Fibroblast of skin of right biceps (primary cell): ENCODE measurements around the gene STIM1.
"Not testable (repeated sequence)": the region's sequence is repeated elsewhere in the genome, so short reads cannot be mapped to it uniquely, and the experiment has no call there.

Experiments
- DNase-seq: peaks from one replicate; pipeline ENCODE4 v3.0.0-alpha.2; 2013

STIM1 gene

GRCh38 chr11:3989921-3990290, 134.4 kb downstream of the STIM1 start:
- DNase-seq, result no peak

GRCh38 chr11:3990406-3990805, 134.9 kb downstream of the STIM1 start:
- DNase-seq, result no peak

DNA sequence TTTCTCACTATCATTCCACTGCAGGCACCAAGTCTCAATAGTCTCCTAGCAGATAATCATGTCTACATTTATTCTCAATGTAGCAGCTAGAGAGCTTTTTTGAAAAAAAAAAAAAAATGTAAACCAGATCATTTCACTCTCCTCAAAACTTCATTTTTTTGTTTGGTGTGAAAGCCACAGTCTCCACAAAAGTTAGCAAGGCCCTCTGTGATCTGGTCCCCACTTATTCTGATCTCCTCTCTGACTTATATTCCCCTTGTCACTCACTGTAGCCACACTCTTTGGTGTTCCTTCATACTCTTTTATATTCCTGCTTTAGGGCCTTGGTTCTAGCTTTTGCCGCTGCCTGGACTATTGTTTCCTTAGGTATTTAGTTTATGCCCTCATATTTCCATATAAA, 137.5 kb downstream of the STIM1 start:
- no peak for DNase-seq

- peak; percentile 7 for DNase-seq
Observed at GRCh38 chr11:3994030-3994640, 138.7 kb downstream of the STIM1 start.

DNA sequence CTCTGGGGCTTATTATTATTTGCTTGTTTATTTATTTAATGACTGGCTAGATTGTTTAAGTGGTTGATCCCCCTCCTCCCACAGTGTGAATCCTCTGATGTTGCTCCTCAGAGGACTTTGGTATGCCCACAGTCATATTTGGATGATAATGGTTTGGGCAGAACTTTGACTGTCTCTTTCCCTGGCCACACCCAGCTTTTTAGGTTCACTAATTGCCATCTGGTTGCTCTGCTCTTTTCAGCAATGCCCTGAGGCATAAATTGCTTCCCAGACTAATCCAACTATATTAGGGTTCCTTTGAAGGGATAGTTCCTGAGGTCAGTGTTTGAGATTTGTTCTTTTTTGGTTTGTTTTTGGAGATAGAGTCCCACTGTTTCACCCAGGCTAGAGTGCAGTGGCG, 139.8 kb downstream of the STIM1 start:
- no peak for DNase-seq

DNA sequence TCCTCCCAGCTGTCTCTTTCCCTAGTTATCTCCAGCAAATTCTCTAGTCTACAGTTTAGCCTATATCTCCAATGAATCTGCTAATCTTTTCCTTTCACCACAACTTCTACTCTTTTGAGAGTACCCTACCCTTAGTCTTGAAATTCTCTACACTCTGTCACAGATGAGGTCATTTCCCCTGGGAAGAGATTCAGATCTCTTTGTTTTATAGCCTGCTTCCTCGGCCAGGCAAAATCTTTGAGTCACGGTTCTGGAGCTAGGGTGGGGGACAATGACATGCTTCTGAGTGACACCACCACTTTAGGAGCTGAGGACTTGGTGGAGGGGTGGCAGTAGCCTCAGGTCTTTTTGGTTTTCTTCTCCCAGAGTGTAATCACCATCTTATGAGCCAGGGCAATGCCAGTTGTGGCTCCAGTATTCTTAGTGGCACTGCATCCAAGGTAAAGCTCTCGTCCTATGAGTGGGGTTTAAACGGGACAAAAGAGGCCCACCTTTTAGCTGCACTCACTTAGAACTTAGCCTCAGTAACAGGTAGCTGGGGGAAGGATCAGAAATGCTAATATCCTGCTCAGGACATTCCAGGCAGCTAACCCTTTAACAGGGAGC, 140.6 kb downstream of the STIM1 start:
- DNase-seq, result peak; percentile 71

- DNase-seq, result no peak
Observed at GRCh38 chr11:3996651-3997050, 141.2 kb downstream of the STIM1 start.

DNA sequence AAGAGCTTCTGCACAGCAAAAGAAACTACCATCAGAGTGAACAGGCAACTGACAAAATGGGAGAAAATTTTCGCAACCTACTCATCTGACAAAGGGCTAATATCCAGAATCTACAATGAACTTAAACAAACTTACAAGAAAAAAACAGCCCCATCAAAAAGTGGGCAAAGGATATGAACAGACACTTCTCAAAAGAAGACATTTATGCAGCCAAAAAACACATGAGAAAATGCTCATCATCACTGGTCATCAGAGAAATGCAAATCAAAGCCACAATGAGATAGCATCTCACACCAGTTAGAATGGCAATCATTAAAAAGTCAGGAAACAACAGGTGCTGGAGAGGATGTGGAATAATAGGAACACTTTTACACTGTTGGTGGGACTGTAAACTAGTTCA, 149.3 kb downstream of the STIM1 start:
- DNase-seq, result not testable (repeated sequence)

GRCh38 chr11:4006946-4007680, 151.6 kb downstream of the STIM1 start:
- DNase-seq, result no peak

- DNase-seq, result no peak
Observed at GRCh38 chr11:4008116-4008515, 152.7 kb downstream of the STIM1 start.

- DNase-seq, result not testable (repeated sequence)
Observed at GRCh38 chr11:4016602-4017001, 161.1 kb downstream of the STIM1 start.

GRCh38 chr11:4017129-4017528, 161.7 kb downstream of the STIM1 start:
- DNase-seq, result no peak

- no peak for DNase-seq
Observed at GRCh38 chr11:4018641-4019040, 163.2 kb downstream of the STIM1 start.

- peak; percentile 43 for DNase-seq
Observed at GRCh38 chr11:4019891-4020290, 164.4 kb downstream of the STIM1 start.

DNA sequence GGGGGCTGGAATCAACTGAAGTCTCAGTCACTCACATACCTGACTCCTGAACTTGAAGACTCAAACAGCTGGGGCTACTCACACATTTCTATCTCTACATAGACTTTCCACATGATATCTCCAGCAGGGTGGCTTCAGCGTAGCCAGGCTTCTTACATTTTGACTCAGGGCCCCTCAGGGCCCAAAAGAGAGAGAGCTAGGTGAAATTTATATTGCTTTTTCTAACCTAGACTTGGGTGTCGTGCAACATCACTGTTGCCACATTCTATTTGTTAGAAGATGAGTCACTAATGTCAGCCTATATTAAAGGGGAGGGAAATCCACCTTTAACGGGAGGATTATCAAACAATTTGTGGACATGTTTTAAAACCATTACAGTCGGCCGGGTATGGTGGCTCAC, 167.2 kb downstream of the STIM1 start:
- no peak for DNase-seq

GRCh38 chr11:4025248-4025966, 169.9 kb downstream of the STIM1 start:
- peak; percentile 51 for DNase-seq

GRCh38 chr11:4025967-4026324, 170.5 kb downstream of the STIM1 start:
- DNase-seq, result peak; percentile 28

GRCh38 chr11:4026389-4026788, 170.9 kb downstream of the STIM1 start:
- no peak for DNase-seq

DNA sequence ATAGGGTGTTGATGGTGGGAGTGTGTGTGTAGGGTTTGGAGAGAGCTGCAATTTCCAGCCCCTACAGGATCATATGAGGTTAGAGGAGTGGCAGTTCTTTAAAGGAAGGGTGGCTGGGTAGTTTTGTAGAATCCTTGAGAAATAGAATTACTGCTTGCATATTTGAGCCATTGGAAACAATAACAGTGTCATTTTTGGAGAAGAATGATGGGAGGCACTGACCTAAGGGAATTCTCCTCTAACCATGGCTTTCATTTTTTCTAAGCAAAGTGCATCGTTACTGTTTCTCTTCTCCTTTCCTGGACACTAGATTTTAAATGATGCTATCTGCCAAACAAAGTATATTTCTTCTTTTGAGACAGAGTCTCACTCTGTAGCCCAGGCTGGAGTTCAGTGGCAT, 172.3 kb downstream of the STIM1 start:
- no peak for DNase-seq

DNA sequence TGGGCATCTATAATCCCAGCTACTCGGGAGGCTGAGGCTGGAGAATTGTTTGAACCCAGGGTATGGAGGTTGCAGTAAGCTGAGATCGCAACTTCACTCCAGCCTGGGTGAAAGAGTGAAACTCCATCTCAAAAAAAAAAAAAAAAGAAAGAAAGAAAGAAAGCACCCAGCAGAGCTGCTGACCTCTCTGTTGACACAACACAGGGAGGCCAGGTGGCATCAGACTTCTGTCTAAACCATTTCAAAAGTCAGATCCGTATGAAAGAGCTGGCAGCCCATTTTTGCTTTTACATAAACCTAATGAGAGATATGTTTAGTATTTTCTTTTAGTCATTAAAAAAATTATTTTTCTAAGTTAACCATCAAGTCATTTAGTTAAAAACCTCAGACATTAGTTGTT, 174.7 kb downstream of the STIM1 start:
- DNase-seq, result no peak

- DNase-seq, result no peak
Observed at GRCh38 chr11:4032097-4032496, 176.6 kb downstream of the STIM1 start.

- DNase-seq, result no peak
Observed at GRCh38 chr11:4035985-4036384, 180.5 kb downstream of the STIM1 start.

DNA sequence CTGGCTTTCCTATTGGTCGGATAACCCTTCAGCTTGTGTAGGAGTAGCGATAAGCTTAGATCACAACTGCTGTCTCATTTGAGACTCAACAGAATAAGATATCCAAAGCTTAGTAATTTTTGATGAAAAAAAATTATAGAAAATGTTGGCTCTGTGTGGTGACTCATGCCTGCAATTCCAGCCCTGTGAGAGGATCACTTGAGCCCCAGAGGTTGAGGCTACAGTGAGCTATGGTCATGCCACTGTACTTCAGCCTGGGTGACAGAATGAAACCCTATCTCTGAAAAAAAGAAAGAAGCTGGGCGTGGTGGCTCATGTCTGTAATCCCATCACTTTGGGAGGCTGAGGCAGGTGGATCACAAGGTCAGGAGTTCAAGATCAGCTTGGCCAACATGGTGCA, 183.5 kb downstream of the STIM1 start:
- DNase-seq, result no peak

- no peak for DNase-seq
Observed at GRCh38 chr11:4040461-4040860, 185.0 kb downstream of the STIM1 start.
